ENCODE measurements around the gene PMF1.
A peak's percentile ranks its signal among the peaks of the same experiment; 100 is the strongest.
"Not testable (repeated sequence)": the region's sequence is repeated elsewhere in the genome, so short reads cannot be mapped to it uniquely, and the experiment has no call there.

Gene PMF1

DNA sequence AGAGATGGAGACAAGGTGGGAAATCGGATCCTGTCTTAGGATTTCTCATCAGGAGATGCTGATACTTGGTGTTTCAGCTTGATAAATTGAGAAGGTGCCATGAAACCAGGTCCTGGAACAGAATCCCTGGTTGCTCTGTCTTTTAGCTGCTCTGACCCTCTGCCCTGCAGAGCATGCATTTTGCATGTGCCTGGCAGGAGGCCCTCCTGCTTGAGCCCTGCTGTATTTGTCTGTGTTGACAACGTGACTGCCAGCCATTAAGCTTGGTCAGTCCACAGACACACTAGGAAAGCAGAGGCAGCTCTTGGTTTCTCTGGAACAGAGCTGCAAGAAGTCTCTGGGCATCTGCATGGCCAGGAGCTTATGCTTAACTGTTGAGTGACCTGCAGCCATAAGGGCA, 16.4 kb upstream of the PMF1 start:
- 74 to 76% methylated on average over 2 of the region's 2 CpGs for WGBS, 2 experiments
- Histone ChIP-seq H3K4me1 (ENCODE audit: control insufficient read depth, insufficient read depth, low read length) (no peaks in the 10 kb centered on the region), H3K36me3 (ENCODE audit: control insufficient read depth, insufficient read depth, low read length) (peaks cover 2% of the 10 kb centered on the region), H3K4me3 (ENCODE audit: insufficient read depth, low read depth, low read length) (no peak overlapping the region), H3K27me3 (ENCODE audit: control insufficient read depth, insufficient read depth, low read length, poor library complexity, severe bottlenecking) (no peaks in the 10 kb centered on the region), H3K27ac (ENCODE audit: insufficient read depth, low read depth, low read length, poor library complexity, severe bottlenecking) (no peak overlapping the region), H3K9me3 (ENCODE audit: control insufficient read depth, low read length) (no peaks in the 10 kb centered on the region)

DNA sequence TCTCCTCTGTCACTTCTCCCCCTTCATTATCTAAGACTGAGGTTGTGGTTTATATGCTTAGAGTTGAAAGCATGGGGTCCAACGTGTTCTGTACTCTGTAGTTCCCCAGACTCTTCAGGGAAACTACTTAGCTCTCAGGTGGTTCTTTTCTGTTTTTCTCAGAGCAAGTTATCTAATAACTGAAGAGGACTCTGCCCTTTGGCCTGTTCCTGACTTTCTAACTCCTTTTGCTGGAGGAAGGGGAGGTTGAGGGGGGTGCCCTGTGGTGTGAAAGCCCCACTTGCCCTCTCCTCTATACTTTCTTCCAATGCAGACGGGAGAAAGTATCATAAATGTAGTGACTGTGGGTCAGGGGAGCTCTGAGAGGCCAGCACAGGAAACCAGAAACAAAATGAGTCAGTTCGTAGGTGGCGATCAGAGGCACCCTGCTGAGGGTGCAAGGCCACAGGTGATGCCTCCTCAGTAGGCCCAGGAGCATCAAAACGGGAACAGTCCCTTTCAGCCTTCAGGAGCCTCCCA, 13.9 kb upstream of the PMF1 start:
- Histone ChIP-seq H3K4me3 (ENCODE audit: insufficient read depth, low read depth, low read length) (no peak overlapping the region), H3K27ac (ENCODE audit: insufficient read depth, low read depth, low read length, poor library complexity, severe bottlenecking) (no peak overlapping the region), H3K36me3 (ENCODE audit: control insufficient read depth, insufficient read depth, low read length) (peaks cover 2% of the 10 kb centered on the region), H3K27me3 (ENCODE audit: control insufficient read depth, insufficient read depth, low read length, poor library complexity, severe bottlenecking) (no peaks in the 10 kb centered on the region), H3K9me3 (ENCODE audit: control insufficient read depth, low read length) (no peaks in the 10 kb centered on the region), H3K4me1 (ENCODE audit: control insufficient read depth, insufficient read depth, low read length) (no peaks in the 10 kb centered on the region)
- WGBS, 2 experiments, result 88 to 92% methylated on average over 5 of the region's 5 CpGs

DNA sequence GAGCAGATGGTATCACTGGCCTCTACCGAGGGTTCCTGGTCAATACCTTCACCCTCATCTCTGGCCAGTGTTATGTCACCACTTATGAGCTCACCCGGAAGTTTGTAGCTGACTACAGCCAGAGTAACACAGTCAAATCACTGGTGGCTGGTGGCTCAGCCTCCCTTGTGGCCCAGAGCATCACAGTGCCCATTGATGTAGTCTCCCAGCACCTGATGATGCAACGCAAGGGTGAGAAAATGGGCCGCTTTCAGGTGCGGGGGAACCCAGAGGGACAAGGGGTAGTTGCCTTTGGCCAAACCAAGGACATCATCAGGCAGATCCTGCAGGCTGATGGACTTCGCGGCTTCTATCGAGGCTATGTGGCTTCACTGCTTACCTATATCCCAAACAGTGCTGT, 12.8 kb upstream of the PMF1 start:
- H3K36me3 ChIP-seq (ENCODE audit: control insufficient read depth, insufficient read depth, low read length), result peaks cover 2% of the 10 kb centered on the region
- 96 to 97% methylated on average over 8 of the region's 8 CpGs for WGBS, 2 experiments
- H3K9me3 ChIP-seq (ENCODE audit: control insufficient read depth, low read length), result no peaks in the 10 kb centered on the region
- H3K27ac ChIP-seq (ENCODE audit: insufficient read depth, low read depth, low read length, poor library complexity, severe bottlenecking), result no peak overlapping the region
- H3K27me3 ChIP-seq (ENCODE audit: control insufficient read depth, insufficient read depth, low read length, poor library complexity, severe bottlenecking), result no peaks in the 10 kb centered on the region
- H3K4me1 ChIP-seq (ENCODE audit: control insufficient read depth, insufficient read depth, low read length), result no peaks in the 10 kb centered on the region
- H3K4me3 ChIP-seq (ENCODE audit: insufficient read depth, low read depth, low read length), result no peak overlapping the region

DNA sequence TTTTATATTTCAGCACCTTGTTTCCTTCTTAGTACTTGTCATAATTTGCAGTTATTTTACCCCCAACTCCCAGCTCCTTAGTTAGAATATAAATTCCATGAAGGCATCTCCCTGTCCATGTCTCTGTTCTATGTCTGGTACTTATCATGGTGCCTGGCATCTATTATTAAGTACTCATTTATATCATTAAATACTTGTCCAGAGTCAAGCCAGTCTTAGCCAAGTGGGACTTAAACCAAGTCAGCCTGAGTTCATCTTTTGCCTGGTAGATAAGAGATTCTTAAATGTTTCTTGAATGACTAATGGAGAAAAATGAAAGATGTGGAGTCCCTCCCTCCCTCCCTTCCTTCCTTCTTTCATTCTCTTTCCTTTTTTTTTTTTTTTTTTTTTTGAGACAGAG, 9.5 kb upstream of the PMF1 start:
- H3K9me3 ChIP-seq (ENCODE audit: control insufficient read depth, low read length), result no peaks in the 10 kb centered on the region
- H3K27ac ChIP-seq (ENCODE audit: insufficient read depth, low read depth, low read length, poor library complexity, severe bottlenecking), result no peak overlapping the region
- H3K36me3 ChIP-seq (ENCODE audit: control insufficient read depth, insufficient read depth, low read length), result peaks cover 9% of the 10 kb centered on the region

DNA sequence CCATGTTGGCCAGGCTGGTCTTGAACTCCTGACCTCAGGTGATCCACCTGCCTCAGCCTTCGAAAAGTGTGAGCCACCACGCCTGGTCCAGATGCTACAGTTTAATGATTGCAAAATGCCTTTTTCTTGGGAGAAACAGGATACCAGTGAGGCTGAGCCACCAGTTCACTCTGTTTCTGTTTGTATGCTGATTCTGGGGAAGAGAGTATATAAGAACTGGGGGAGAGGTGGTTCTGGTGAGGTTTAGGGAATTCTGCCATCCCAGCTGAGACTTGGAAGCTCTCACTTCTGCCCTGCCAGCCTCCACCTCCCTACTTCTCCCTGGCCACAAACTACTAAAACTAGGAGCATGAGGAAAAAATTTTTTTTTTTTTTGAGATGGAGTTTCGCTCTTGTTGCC, 8.1 kb upstream of the PMF1 start:
- H3K9me3 ChIP-seq (ENCODE audit: control insufficient read depth, low read length), result no peaks in the 10 kb centered on the region
- H3K27me3 ChIP-seq (ENCODE audit: control insufficient read depth, insufficient read depth, low read length, poor library complexity, severe bottlenecking), result no peaks in the 10 kb centered on the region
- 90 to 97% methylated on average over 2 to 3 of the region's 3 CpGs for WGBS, 2 experiments
- no peaks in the 10 kb centered on the region for H3K4me1 ChIP-seq (ENCODE audit: control insufficient read depth, insufficient read depth, low read length)
- H3K36me3 ChIP-seq (ENCODE audit: control insufficient read depth, insufficient read depth, low read length), result peaks cover 12% of the 10 kb centered on the region
- no peak overlapping the region for H3K4me3 ChIP-seq (ENCODE audit: insufficient read depth, low read depth, low read length)
- no peak overlapping the region for H3K27ac ChIP-seq (ENCODE audit: insufficient read depth, low read depth, low read length, poor library complexity, severe bottlenecking)

More for the DNA sequence above, 9.5 kb upstream of the PMF1 start:
- Histone ChIP-seq H3K4me3 (ENCODE audit: insufficient read depth, low read depth, low read length) (no peak overlapping the region), H3K4me1 (ENCODE audit: control insufficient read depth, insufficient read depth, low read length) (no peaks in the 10 kb centered on the region), H3K27me3 (ENCODE audit: control insufficient read depth, insufficient read depth, low read length, poor library complexity, severe bottlenecking) (no peaks in the 10 kb centered on the region)

DNA sequence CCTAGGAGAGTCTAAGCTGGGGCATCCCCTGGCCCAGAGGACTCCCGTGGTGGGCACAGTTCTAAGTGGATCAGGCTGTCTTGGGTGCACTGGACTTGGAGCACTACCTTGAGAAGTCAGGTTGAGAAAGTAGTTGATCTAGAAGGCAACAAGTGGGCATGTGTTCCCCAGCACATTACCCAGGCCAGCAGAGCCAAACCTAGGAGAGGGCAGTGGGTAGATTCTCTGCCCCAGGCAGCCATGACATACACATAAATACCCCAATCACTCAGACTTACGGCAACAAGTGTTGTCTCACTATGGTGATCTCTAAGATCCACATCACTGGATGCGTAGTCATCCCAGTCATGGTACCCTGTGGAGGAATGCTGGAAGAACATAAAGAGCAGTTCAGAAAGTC, 1.6 kb upstream of the PMF1 start:
- peaks cover 10% of the 10 kb centered on the region for H3K36me3 ChIP-seq (ENCODE audit: control insufficient read depth, insufficient read depth, low read length)
- H3K4me1 ChIP-seq (ENCODE audit: control insufficient read depth, insufficient read depth, low read length), result peaks cover 6% of the 10 kb centered on the region
- H3K27me3 ChIP-seq (ENCODE audit: control insufficient read depth, insufficient read depth, low read length, poor library complexity, severe bottlenecking), result no peaks in the 10 kb centered on the region
- H3K27ac ChIP-seq (ENCODE audit: insufficient read depth, low read depth, low read length, poor library complexity, severe bottlenecking), result no peak overlapping the region
- 97 to 98% methylated on average over 3 of the region's 3 CpGs for WGBS, 2 experiments
- H3K9me3 ChIP-seq (ENCODE audit: control insufficient read depth, low read length), result no peaks in the 10 kb centered on the region
- H3K4me3 ChIP-seq (ENCODE audit: insufficient read depth, low read depth, low read length), result no peak overlapping the region

DNA sequence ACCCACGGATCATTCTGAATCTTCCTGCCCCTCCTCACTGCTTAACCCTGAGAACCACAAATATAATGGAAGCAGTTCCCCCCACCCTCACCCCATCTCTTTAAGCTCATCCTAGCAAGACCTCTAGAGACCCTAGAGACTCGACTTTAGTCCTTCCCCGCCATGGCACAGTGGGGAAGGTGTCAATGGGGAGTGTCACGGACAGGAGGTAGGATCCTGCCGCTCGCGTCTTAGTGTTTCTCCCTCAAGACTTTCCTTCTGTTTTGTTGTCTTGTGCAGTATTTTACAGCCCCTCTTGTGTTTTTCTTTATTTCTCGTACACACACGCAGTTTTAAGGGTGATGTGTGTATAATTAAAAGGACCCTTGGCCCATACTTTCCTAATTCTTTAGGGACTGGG, 677 bp upstream of the PMF1 start:
- Histone ChIP-seq H3K27ac (ENCODE audit: insufficient read depth, low read depth, low read length, poor library complexity, severe bottlenecking) (no peak overlapping the region), H3K4me1 (ENCODE audit: control insufficient read depth, insufficient read depth, low read length) (peaks cover 6% of the 10 kb centered on the region), H3K9me3 (ENCODE audit: control insufficient read depth, low read length) (no peaks in the 10 kb centered on the region), H3K4me3 (ENCODE audit: insufficient read depth, low read depth, low read length) (peak overlapping the region; percentile 84), H3K36me3 (ENCODE audit: control insufficient read depth, insufficient read depth, low read length) (peaks cover 10% of the 10 kb centered on the region), H3K27me3 (ENCODE audit: control insufficient read depth, insufficient read depth, low read length, poor library complexity, severe bottlenecking) (no peaks in the 10 kb centered on the region)
- WGBS, 2 experiments, result 90 to 97% methylated on average over 8 to 9 of the region's 9 CpGs

DNA sequence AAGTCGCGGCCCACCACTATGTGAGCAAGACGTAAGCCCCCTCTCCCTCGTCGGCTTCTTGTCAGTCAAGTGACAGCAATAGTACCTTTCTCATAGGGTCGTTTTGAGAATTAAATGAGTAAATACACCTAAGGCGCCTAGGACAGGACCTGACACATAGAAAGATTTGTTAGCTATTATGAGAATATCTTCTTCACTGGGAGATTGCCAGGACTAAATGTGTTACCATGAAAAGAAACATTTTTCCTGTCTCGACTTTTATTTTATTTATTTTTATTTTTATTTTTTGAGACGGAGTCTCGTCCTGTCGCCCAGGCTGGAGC, 798 bp downstream of the PMF1 start:
- peaks cover 6% of the 10 kb centered on the region for H3K4me1 ChIP-seq (ENCODE audit: control insufficient read depth, insufficient read depth, low read length)
- 41% methylated on average over 11 of the region's 11 CpGs for WGBS, 2 experiments
- H3K27me3 ChIP-seq (ENCODE audit: control insufficient read depth, insufficient read depth, low read length, poor library complexity, severe bottlenecking), result no peaks in the 10 kb centered on the region
- H3K27ac ChIP-seq (ENCODE audit: insufficient read depth, low read depth, low read length, poor library complexity, severe bottlenecking), result peak overlapping the region; percentile 95
- peak overlapping the region; percentile 84 for H3K4me3 ChIP-seq (ENCODE audit: insufficient read depth, low read depth, low read length)
- no peaks in the 10 kb centered on the region for H3K9me3 ChIP-seq (ENCODE audit: control insufficient read depth, low read length)
- H3K36me3 ChIP-seq (ENCODE audit: control insufficient read depth, insufficient read depth, low read length), result no peaks in the 10 kb centered on the region

DNA sequence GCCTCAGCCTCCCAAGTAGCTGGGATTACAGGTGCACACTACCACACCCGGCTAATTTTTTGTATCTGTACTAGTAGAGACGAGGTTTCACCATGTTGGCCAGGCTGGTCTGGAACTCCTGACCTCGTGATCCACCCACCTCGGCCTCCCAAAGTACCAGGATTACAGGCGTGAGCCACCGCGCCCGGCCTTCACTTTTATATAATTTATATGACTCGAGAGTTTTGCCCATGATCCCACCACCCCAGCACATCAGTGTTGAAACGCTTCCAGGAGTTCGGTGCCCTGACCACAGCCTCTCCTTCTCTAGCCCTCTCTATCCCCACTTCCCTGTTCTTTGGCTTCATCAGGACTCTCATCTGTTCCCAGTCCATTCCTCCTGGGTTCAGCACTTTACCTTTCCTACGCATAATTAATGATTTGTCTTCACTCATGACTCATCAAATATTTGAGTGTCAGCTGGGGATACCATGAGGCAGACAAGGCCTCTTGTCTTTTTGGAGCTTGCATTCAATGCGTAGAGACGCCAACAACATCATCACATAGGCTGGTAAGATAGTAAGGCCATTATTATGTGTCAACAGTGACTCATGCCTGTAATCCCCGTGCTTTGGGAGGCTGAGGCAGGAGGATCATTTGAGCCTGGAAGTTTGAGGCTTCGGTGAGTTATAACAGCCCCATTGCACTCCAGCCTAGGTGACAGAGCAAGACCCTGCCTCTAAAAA, 1.4 kb downstream of the PMF1 start:
- Histone ChIP-seq H3K36me3 (ENCODE audit: control insufficient read depth, insufficient read depth, low read length) (no peaks in the 10 kb centered on the region), H3K9me3 (ENCODE audit: control insufficient read depth, low read length) (no peaks in the 10 kb centered on the region), H3K4me1 (ENCODE audit: control insufficient read depth, insufficient read depth, low read length) (peaks cover 6% of the 10 kb centered on the region), H3K27me3 (ENCODE audit: control insufficient read depth, insufficient read depth, low read length, poor library complexity, severe bottlenecking) (no peaks in the 10 kb centered on the region), H3K4me3 (ENCODE audit: insufficient read depth, low read depth, low read length) (peak overlapping the region; percentile 84), H3K27ac (ENCODE audit: insufficient read depth, low read depth, low read length, poor library complexity, severe bottlenecking) (no peak overlapping the region)
- 93 to 94% methylated on average over 16 of the region's 16 CpGs for WGBS, 2 experiments

DNA sequence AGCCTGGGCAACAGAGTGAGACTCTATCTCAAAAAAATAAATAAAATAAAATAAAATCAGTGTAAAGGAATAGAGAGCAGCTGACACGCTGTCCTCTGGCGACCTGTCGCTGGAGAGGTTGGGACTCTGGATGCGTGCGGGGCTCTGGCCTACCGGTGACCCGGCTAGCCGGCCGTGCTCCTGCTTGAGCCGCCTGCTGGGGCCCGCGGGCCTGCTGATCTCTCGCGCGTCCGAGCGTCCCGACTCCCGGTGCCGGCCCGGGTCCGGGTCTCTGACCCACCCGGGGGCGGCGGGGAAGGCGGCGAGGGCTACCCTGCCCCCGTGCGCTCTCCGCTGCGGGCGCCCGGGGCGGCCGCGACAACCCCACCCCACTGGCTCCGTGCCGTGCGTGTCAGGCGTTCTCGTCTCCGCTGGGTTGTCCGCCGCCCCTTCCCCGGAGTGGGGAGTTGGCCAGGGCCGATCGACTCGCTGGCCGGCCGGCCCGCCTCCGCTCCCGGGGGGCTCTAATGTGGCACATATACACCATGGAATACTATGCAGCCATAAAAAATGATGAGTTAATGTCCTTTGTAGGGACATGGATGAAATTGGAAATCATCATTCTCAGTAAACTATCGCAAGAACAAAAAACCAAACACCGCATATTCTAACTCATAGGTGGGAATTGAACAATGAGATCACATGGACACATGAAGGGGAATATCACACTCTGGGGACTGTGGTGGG, 3.7 kb downstream of the PMF1 start:
- H3K9me3 ChIP-seq (ENCODE audit: control insufficient read depth, low read length); H3K27me3 ChIP-seq (ENCODE audit: control insufficient read depth, insufficient read depth, low read length, poor library complexity, severe bottlenecking); H3K36me3 ChIP-seq (ENCODE audit: control insufficient read depth, insufficient read depth, low read length); H3K4me3 ChIP-seq (ENCODE audit: insufficient read depth, low read depth, low read length); H3K4me1 ChIP-seq (ENCODE audit: control insufficient read depth, insufficient read depth, low read length); H3K27ac ChIP-seq (ENCODE audit: insufficient read depth, low read depth, low read length, poor library complexity, severe bottlenecking): not testable (repeated sequence)
- 96 to 98% methylated on average over 47 to 49 of the region's 55 CpGs for WGBS, 2 experiments
